GM12891 (cell line): Measurements from ENCODE around the gene CDH3.

Experiments used
- POLR2A ChIP-seq: IDR thresholded peaks from 2 replicates; pipeline ENCODE4 v1.6.1; 2011; ENCODE audit warnings: low read depth, low read length, control low read depth
- POLR2AphosphoS5 ChIP-seq: IDR thresholded peaks from 2 replicates; pipeline ENCODE4 v1.6.1; 2011; ENCODE audit warnings: low read depth, low read length, control low read depth
- TAF1 ChIP-seq: IDR thresholded peaks from 2 replicates; pipeline ENCODE4 v1.6.1; 2011; ENCODE audit warnings: low read depth, low read length, control low read depth

DNA sequence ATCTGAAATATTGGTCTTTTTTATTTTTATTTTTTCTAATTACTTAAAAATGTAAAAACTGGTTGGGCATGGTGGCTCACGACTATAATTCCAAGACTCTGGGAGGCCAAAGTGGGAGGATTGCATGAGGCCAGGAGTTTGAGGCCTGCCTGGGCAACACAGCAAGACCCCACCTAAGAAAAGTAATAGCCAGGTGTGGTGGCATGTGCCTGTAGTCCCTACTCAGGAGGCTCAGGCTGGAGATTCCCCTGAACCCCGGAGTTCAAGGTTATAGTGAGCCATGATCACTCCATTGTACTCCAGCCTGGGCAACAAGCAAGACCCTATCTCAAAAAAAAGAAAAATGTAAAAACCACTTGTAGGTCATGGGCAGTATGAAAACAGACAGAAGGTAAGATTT is 36.8 kb upstream of the CDH3 start:
- TF ChIP-seq POLR2AphosphoS5 (no peak), POLR2A (no peak), TAF1 (no peak)
